ENCODE results near the gene RNF157.

DNA sequence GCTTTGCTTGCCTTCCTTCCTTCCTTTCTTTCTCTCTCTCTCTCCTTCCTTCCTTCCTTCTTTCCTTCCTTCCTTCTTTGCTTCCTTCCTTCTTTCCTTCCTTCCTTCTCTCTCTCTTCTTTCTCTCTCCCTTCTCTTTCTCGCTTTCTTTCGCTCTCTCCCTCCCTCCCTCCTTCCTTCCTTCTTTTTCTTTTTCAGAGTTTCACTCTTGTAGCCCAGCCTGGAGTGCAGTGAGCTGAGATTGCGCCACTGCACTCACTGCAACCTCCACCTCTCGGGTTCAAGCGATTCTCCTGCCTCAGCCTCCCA, 117.1 kb downstream of the RNF157 start:
- TF ChIP-seq, protein P1, sequence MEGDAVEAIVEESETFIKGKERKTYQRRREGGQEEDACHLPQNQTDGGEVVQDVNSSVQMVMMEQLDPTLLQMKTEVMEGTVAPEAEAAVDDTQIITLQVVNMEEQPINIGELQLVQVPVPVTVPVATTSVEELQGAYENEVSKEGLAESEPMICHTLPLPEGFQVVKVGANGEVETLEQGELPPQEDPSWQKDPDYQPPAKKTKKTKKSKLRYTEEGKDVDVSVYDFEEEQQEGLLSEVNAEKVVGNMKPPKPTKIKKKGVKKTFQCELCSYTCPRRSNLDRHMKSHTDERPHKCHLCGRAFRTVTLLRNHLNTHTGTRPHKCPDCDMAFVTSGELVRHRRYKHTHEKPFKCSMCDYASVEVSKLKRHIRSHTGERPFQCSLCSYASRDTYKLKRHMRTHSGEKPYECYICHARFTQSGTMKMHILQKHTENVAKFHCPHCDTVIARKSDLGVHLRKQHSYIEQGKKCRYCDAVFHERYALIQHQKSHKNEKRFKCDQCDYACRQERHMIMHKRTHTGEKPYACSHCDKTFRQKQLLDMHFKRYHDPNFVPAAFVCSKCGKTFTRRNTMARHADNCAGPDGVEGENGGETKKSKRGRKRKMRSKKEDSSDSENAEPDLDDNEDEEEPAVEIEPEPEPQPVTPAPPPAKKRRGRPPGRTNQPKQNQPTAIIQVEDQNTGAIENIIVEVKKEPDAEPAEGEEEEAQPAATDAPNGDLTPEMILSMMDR (IDR thresholded peaks at IDR 0.05), result no peak
- TF ChIP-seq POLR2A (IDR thresholded peaks at IDR 0.05), result no peak

Data from adrenal gland (tissue), 5 donors.